Fibroblast of mammary gland (primary cell): Measurements from ENCODE around the gene UNC5A.

Experiments
- DNase-seq: peaks from one replicate; pipeline ENCODE4 v3.0.0-alpha.2; 2010; ENCODE audit warnings: low read depth
- H3K4me3 ChIP-seq: 2 replicates; pipeline ENCODE4 v1.5.1; 2011; ENCODE audit warnings: low read depth, mild to moderate bottlenecking, low read length, moderate library complexity; ENCODE audit not compliant: control insufficient read depth
- TF ChIP-seq, protein P1 (sequence below): conservative IDR thresholded peaks from 2 replicates; pipeline ENCODE4 v1.5.1; 2011; ENCODE audit warnings: low read depth, low read length, inconsistent platforms; ENCODE audit not compliant: control insufficient read depth, insufficient read depth

UNC5A gene

DNA sequence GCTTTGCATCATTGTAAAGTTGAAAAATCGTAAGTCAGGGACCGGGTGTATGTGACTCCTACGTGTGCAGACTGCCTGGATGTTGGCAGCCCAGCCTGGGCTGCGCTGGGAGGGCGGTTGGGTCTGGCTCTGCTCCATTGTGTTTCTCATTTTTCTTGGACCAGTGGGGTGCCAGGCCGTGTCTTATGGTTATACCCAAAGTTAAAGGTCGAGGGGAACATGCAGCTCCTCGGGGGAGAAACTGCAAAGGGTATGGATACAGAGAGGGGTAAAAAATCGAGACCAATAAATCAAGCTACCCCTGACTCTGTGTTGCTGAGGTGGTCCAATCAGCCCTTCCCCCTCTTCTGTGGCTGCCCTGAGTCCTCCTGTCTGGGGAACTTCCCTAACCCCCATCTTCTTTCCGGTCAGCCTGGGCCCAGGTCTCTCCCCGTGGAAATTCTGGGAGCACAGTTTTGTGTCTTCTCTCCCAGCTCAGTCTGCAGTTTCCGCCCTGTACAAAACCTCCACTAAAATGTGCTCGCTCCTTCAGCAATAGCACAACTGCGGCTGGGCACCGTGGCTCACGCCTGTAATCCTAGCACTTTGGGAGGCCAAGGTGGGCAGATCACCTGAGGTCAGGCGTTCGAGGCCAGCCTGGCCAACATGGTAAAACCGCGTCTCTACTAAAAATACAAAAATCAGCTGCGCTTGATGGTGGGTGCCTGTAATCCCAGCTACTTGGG lies 34.1 kb upstream of the UNC5A start:
- no peak overlapping the region for H3K4me3 ChIP-seq
- TF ChIP-seq, protein P1, sequence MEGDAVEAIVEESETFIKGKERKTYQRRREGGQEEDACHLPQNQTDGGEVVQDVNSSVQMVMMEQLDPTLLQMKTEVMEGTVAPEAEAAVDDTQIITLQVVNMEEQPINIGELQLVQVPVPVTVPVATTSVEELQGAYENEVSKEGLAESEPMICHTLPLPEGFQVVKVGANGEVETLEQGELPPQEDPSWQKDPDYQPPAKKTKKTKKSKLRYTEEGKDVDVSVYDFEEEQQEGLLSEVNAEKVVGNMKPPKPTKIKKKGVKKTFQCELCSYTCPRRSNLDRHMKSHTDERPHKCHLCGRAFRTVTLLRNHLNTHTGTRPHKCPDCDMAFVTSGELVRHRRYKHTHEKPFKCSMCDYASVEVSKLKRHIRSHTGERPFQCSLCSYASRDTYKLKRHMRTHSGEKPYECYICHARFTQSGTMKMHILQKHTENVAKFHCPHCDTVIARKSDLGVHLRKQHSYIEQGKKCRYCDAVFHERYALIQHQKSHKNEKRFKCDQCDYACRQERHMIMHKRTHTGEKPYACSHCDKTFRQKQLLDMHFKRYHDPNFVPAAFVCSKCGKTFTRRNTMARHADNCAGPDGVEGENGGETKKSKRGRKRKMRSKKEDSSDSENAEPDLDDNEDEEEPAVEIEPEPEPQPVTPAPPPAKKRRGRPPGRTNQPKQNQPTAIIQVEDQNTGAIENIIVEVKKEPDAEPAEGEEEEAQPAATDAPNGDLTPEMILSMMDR, result no peak
- no peak for DNase-seq

DNA sequence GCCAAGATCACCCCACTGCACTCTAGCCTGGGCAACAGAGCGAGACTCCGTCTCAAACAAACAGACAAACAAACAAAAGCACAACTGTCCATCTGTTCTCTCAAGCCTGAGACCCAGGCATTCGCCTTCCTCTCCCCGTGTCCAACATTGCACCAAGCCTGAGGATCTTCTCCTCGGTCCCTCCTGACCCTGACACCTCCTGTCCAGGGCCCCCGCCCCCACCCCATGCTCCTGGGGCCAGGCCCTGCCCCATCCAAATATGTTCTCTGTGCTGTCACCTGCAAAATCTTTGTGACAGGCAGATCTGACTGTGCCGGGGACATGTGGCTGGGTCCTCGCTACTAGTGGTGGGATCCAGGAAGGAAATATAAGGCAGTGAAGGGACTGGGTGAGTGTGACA lies 33.4 kb upstream of the UNC5A start:
- H3K4me3 ChIP-seq, result no peak overlapping the region
- TF ChIP-seq, protein P1, result no peak
- no peak for DNase-seq

- H3K4me3 ChIP-seq, result no peak overlapping the region
- no peak for DNase-seq
- TF ChIP-seq, protein P1, result no peak
Measured at GRCh38 chr5:176778921-176779465, 31.4 kb upstream of the UNC5A start.

DNA sequence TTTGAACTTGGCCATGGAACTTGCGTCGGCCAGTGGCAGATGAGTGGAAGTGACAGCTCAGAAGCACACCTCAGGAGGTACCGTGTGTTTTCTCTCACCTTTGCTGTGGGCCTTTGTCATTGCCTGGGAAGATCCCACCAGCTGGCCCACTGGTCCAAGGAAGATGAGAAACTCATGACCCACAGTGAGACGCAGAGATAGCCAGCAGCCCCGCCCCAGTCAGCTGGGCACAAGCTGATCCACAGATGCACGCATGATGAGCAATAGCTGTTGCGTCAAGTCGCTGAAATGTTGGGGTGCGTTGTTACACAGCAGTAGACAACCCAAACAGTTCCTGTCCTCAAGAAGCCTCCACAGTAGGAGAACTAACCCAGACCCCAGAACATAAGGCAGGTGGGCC lies 30.8 kb upstream of the UNC5A start:
- TF ChIP-seq, protein P1, result no peak
- peak; percentile 25 for DNase-seq
- H3K4me3 ChIP-seq, result no peak overlapping the region

DNA sequence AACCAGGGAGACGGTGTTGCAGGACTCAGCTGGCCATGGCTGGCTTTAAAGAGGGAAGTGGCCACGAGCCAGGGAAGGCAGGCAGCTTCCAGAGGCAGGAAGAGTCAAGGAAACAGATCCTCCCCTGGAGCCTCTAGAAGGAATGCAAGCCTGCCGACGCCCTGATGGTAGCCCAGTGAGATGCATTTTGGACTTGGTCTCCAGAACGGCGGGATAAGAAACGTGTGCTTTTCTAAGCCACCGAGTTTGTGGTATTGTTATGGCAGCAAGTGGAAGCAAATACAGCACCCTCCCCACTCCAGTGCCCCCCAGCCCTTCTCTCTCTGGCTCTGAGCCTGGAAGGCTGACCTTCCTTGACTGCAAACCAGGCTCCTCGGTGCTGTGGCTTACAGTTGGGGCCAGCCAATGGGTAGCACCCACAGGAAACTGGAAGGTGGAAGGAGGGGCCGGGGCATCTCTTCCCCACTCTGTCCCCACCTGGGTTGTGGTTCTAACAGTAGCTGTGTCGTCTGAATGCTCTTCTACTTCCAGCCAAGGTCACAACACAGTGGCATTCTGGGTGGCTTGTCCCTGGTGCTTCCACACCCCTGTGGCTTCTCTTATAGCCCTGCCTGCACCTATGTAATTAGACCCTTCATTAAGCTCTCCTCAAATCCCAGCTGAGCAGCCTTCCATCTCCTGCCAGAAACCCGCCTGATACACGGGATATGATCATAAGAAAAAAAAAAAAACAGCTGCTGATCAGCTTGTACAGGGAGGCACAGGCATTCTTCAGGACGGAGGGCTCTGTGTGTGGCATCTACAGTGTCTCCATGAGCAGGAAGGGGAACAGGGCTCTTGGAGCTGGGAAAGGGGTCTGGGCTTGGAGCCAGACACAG lies 29.9 kb upstream of the UNC5A start:
- DNase-seq, result no peak
- TF ChIP-seq, protein P1, result no peak
- no peak overlapping the region for H3K4me3 ChIP-seq

DNA sequence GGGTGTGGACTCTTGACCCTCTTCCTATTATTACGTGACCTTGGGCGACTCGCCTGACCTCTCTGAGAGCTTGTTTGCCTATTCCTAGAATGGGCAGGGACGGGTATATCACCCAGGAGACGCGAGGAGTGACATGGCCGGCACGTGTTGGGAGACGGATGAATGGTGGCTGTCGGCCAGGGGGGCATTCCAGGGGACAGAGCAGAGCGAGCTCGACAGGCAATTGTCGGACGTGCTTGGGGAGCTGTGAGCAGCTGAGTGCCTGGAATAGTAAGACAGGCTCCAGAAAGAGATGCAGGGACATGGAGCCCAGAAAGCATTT lies 29.3 kb upstream of the UNC5A start:
- DNase-seq, result no peak
- no peak overlapping the region for H3K4me3 ChIP-seq
- TF ChIP-seq, protein P1, result no peak
